GM21717 (cell line): ENCODE measurements around the gene SMARCAD1.
"Not testable (repeated sequence)": the region's sequence is repeated elsewhere in the genome, so short reads cannot be mapped to it uniquely, and the experiment has no call there.

Experiments used
- ATAC-seq: cut with Tn5 transposase; IDR thresholded peaks from one replicate; pipeline ENCODE4 v1.9.1; 2021; ENCODE audit warnings: mild to moderate bottlenecking, moderate library complexity; ENCODE audit not compliant: unreplicated experiment

Gene SMARCAD1

GRCh38 chr4:94290245-94290644 lies 82.6 kb downstream of the SMARCAD1 start:
- ATAC-seq, result no peak

- ATAC-seq, result not testable (repeated sequence)
Measured at GRCh38 chr4:94293981-94294380, 86.3 kb downstream of the SMARCAD1 start.

GRCh38 chr4:94295473-94295872 lies 87.8 kb downstream of the SMARCAD1 start:
- not testable (repeated sequence) for ATAC-seq

- ATAC-seq, result no peak
Measured at GRCh38 chr4:94298725-94299252, 91.1 kb downstream of the SMARCAD1 start.

- ATAC-seq, result no peak
Measured at GRCh38 chr4:94302191-94302590, 94.5 kb downstream of the SMARCAD1 start.

GRCh38 chr4:94304365-94304971 lies 96.8 kb downstream of the SMARCAD1 start:
- ATAC-seq, result no peak

GRCh38 chr4:94305466-94306225 lies 98.0 kb downstream of the SMARCAD1 start:
- ATAC-seq, result no peak

GRCh38 chr4:94306713-94307112 lies 99.0 kb downstream of the SMARCAD1 start:
- no peak for ATAC-seq

- ATAC-seq, result no peak
Measured at GRCh38 chr4:94307231-94307871, 99.7 kb downstream of the SMARCAD1 start.

- ATAC-seq, result not testable (repeated sequence)
Measured at GRCh38 chr4:94319927-94320326, 112.3 kb downstream of the SMARCAD1 start.

- no peak for ATAC-seq
Measured at GRCh38 chr4:94325835-94326234, 118.2 kb downstream of the SMARCAD1 start.

GRCh38 chr4:94329933-94330332 lies 122.3 kb downstream of the SMARCAD1 start:
- no peak for ATAC-seq

- ATAC-seq, result no peak
Measured at GRCh38 chr4:94332983-94333590, 125.4 kb downstream of the SMARCAD1 start.

- ATAC-seq, result no peak
Measured at GRCh38 chr4:94333866-94334265, 126.2 kb downstream of the SMARCAD1 start.

GRCh38 chr4:94334476-94334875 lies 126.8 kb downstream of the SMARCAD1 start:
- ATAC-seq, result no peak

- no peak for ATAC-seq
Measured at GRCh38 chr4:94334962-94335361, 127.3 kb downstream of the SMARCAD1 start.

- ATAC-seq, result no peak
Measured at GRCh38 chr4:94336303-94336702, 128.6 kb downstream of the SMARCAD1 start.

- not testable (repeated sequence) for ATAC-seq
Measured at GRCh38 chr4:94336791-94337190, 129.1 kb downstream of the SMARCAD1 start.

GRCh38 chr4:94338681-94339351 lies 131.2 kb downstream of the SMARCAD1 start:
- peak; percentile 72 for ATAC-seq

- ATAC-seq, result no peak
Measured at GRCh38 chr4:94339779-94340178, 132.1 kb downstream of the SMARCAD1 start.
